H9 (cell line): Measurements from ENCODE around the gene EFCAB5. TPM values are rescaled to one million over a fixed set of nuclear protein-coding genes. Genes with fewer than 3 reads are reported as not detected.

Experiments
- DNase-seq: peaks from one replicate; pipeline ENCODE4 v3.0.0-alpha.2; 2017
- H2AFZ ChIP-seq: one replicate; pipeline ENCODE4 v1.6.1; 2013; ENCODE audit warnings: mild to moderate bottlenecking, low read length, control low read depth, moderate library complexity
- H2AK5ac ChIP-seq: 2 replicates; pipeline ENCODE4 v1.6.1; 2013; ENCODE audit warnings: low read length, control low read depth, mixed read lengths; ENCODE audit not compliant: insufficient read length
- H2BK120ac ChIP-seq: one replicate; pipeline ENCODE4 v1.6.1; 2013; ENCODE audit warnings: low read depth, mild to moderate bottlenecking, low read length, control low read depth, inconsistent platforms; ENCODE audit not compliant: poor library complexity, severe bottlenecking
- H2BK12ac ChIP-seq: 2 replicates; pipeline ENCODE4 v1.6.1; 2013; ENCODE audit warnings: low read length, control low read depth, mixed read lengths, low read depth; ENCODE audit not compliant: insufficient read length
- H2BK15ac ChIP-seq: 2 replicates; pipeline ENCODE4 v1.6.1; 2013; ENCODE audit warnings: low read depth, low read length, control low read depth
- H2BK20ac ChIP-seq: one replicate; pipeline ENCODE4 v1.6.1; 2013; ENCODE audit warnings: low read depth, mild to moderate bottlenecking, low read length, control low read depth, inconsistent platforms; ENCODE audit not compliant: poor library complexity, severe bottlenecking
- H2BK5ac ChIP-seq: 2 replicates; pipeline ENCODE4 v1.6.1; 2013; ENCODE audit warnings: low read length, control low read depth, mixed read lengths; ENCODE audit not compliant: insufficient read length
- H3K14ac ChIP-seq: 2 replicates; pipeline ENCODE4 v1.6.1; 2013; ENCODE audit warnings: low read length, control low read depth; ENCODE audit not compliant: insufficient read depth
- H3K18ac ChIP-seq: 2 replicates; pipeline ENCODE4 v1.6.1; 2013; ENCODE audit warnings: low read depth, mild to moderate bottlenecking, mixed read lengths, low read length, control low read depth; ENCODE audit not compliant: insufficient read length
- H3K23ac ChIP-seq: 2 replicates; pipeline ENCODE4 v1.6.1; 2013; ENCODE audit warnings: low read length, control low read depth, mixed read lengths, low read depth; ENCODE audit not compliant: insufficient read length
- H3K23me2 ChIP-seq: 2 replicates; pipeline ENCODE4 v1.6.1; 2013; ENCODE audit warnings: low read depth, mild to moderate bottlenecking, mixed read lengths, low read length, control low read depth; ENCODE audit not compliant: insufficient read length, poor library complexity, severe bottlenecking
- H3K27ac ChIP-seq: 2 replicates; pipeline ENCODE4 v1.5.1; 2013; ENCODE audit warnings: low read length, control low read depth, mixed read lengths, low read depth; ENCODE audit not compliant: insufficient read length
- H3K27me3 ChIP-seq: 2 replicates; pipeline ENCODE4 v1.6.1; 2013; ENCODE audit warnings: low read length, control low read depth, inconsistent platforms; ENCODE audit not compliant: insufficient read depth
- H3K4ac ChIP-seq: 2 replicates; pipeline ENCODE4 v1.6.1; 2013; ENCODE audit warnings: low read depth, mild to moderate bottlenecking, control low read depth, inconsistent platforms, low read length, moderate library complexity
- H3K4me1 ChIP-seq: 2 replicates; pipeline ENCODE4 v1.6.1; 2013; ENCODE audit warnings: low read length, control low read depth, inconsistent platforms; ENCODE audit not compliant: insufficient read depth
- H3K4me2 ChIP-seq: 2 replicates; pipeline ENCODE4 v1.6.1; 2013; ENCODE audit warnings: low read length, control low read depth, mixed read lengths; ENCODE audit not compliant: insufficient read length, insufficient read depth
- H3K56ac ChIP-seq: 2 replicates; pipeline ENCODE4 v1.6.1; 2013; ENCODE audit warnings: low read depth, mild to moderate bottlenecking, mixed read lengths, low read length, control low read depth; ENCODE audit not compliant: insufficient read length
- H3K79me1 ChIP-seq: 2 replicates; pipeline ENCODE4 v1.6.1; 2013; ENCODE audit warnings: low read depth, mild to moderate bottlenecking, moderate library complexity, low read length, control low read depth, inconsistent platforms; ENCODE audit not compliant: insufficient read depth, poor library complexity, severe bottlenecking
- H3K79me2 ChIP-seq: 2 replicates; pipeline ENCODE4 v1.6.1; 2013; ENCODE audit warnings: low read length, control low read depth, inconsistent platforms; ENCODE audit not compliant: insufficient read depth
- H3K9ac ChIP-seq: 2 replicates; pipeline ENCODE4 v1.6.1; 2013; ENCODE audit warnings: low read length, control low read depth, mixed read lengths; ENCODE audit not compliant: insufficient read length; ENCODE audit errors: extremely low read depth
- H3K9me3 ChIP-seq: one replicate; pipeline ENCODE4 v1.6.1; 2013; ENCODE audit warnings: low read depth, low read length, inconsistent platforms; ENCODE audit not compliant: control insufficient read depth
- H3T11ph ChIP-seq: one replicate; pipeline ENCODE4 v1.6.1; 2013; ENCODE audit warnings: mild to moderate bottlenecking, low read length, control low read depth, inconsistent platforms
- H4K20me1 ChIP-seq: one replicate; pipeline ENCODE4 v1.6.1; 2013; ENCODE audit not compliant: control insufficient read depth, insufficient read length, insufficient read depth
- H4K5ac ChIP-seq: 2 replicates; pipeline ENCODE4 v1.6.1; 2013; ENCODE audit warnings: low read depth, mild to moderate bottlenecking, mixed read lengths, low read length, control low read depth; ENCODE audit not compliant: insufficient read length
- H4K8ac ChIP-seq: replicated peaks from 2 replicates; pipeline ENCODE4 v1.6.1; 2013; ENCODE audit warnings: low read length, control low read depth, mixed read lengths, low read depth; ENCODE audit not compliant: insufficient read length
- H4K91ac ChIP-seq: 2 replicates; pipeline ENCODE4 v1.6.1; 2013; ENCODE audit warnings: low read depth, mild to moderate bottlenecking, moderate library complexity, mixed read lengths, low read length, control low read depth; ENCODE audit not compliant: insufficient read length
- H3K27ac Mint-ChIP-seq, 3 experiments: 2 replicates in 2 of 3; 3 replicates in 1 of 3; pipeline ENCODE4 v1.8.0; 2020 to 2021; ENCODE audit warnings: mixed read lengths in 3 of 3, mild to moderate bottlenecking in 1 of 3, moderate library complexity in 1 of 3
- H3K27me3 Mint-ChIP-seq: 2 replicates; pipeline ENCODE4 v1.8.0; 2021; ENCODE audit warnings: low read depth, mild to moderate bottlenecking, moderate library complexity, mixed read lengths
- H3K36me3 Mint-ChIP-seq, 3 experiments: 2 replicates in 2 of 3; 3 replicates in 1 of 3; pipeline ENCODE4 v1.8.0; 2020 to 2021; ENCODE audit warnings: low read depth in 3 of 3, mixed read lengths in 3 of 3; ENCODE audit not compliant: insufficient read depth in 1 of 3
- H3K4me1 Mint-ChIP-seq, 2 experiments: 2 replicates each; pipeline ENCODE4 v1.8.0; 2020; ENCODE audit warnings: mixed read lengths in 2 of 2
- H3K4me3 Mint-ChIP-seq, 2 experiments: 2 replicates in 1 of 2; 3 replicates in 1 of 2; pipeline ENCODE4 v1.8.0; 2020 to 2021; ENCODE audit warnings: mild to moderate bottlenecking in 2 of 2, mixed read lengths in 2 of 2, moderate library complexity in 1 of 2
- H3K9me3 Mint-ChIP-seq, 2 experiments: 2 replicates in 1 of 2; 3 replicates in 1 of 2; pipeline ENCODE4 v1.8.0; 2020; ENCODE audit warnings: mild to moderate bottlenecking in 2 of 2, mixed read lengths in 2 of 2, moderate library complexity in 1 of 2
- WGBS: extraction: QIAGEN DNeasy Blood & Tissue Kit; methylation state at CpG from one replicate; pipeline ENCODE4 v1.1.7; 2013; ENCODE audit warnings: missing lambda C conversion rate, low lambda C conversion rate, mixed read lengths; ENCODE audit not compliant: insufficient read length; ENCODE audit errors: extremely low coverage; 5-methylcytosine and 5-hydroxymethylcytosine counted together
- total RNA-seq: library from RNA; stranded (reverse); gene quantifications from 2 replicates; pipeline ENCODE4 v1.2.1, GENCODE V29; 2021
- TF ChIP-seq, protein P1 (sequence below): fragments of 200-600 bp; sonication (generic); conservative IDR thresholded peaks from 3 replicates; pipeline ENCODE4 v1.8.0; 2021; ENCODE audit warnings: antibody characterized with exemption, mild to moderate bottlenecking

EFCAB5 gene
- total RNA-seq, 1 experiment from 2014 or later = not detected

DNA sequence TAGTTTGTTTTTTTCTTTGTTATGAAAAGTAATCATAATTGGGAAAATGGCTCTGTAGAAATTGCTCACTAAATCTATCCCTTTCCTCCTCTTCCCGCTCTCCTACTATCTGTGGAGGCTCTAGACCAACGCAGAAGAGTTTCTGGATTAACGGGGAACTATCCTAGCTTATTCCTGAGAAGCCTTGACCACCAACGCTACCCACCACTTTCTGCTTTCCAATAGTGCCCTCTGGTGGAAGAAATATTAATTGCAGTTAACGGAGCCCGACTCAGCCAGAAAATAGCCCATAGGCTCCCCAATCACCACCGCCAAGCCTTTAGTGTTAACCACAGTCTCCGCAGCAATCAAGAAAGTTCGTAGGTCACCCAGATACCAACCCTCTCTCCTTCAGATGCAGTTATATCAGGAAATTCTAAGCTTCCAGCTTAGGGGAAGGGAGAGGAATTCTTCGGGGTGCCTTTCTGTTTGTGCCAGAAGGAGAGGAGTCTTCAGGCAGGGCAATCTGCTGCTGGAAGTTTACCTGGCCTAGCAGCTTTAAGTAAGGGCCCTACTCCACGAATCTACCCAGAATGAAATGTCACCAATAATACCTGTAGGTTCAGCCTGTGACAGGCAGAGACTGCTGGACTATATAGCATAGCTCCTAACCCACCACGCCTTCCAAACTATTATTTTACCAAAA is 152.2 kb downstream of the EFCAB5 start:
- H3K4me2 ChIP-seq = no peak overlapping the region

More for the DNA sequence above, 152.2 kb downstream of the EFCAB5 start:
- H3K4me1 Mint-ChIP-seq = peaks cover 0 to 3% of the 10 kb centered on the region in 2 experiments; a peak in 1 of 4 replicates
- no CpG with 5 or more reads among the region's 12 CpGs for WGBS
- no peak overlapping the region for H3K27ac Mint-ChIP-seq
- peak; percentile 81 for DNase-seq
- H3K36me3 Mint-ChIP-seq = no peaks in the 10 kb centered on the region
- no peaks in the 10 kb centered on the region for H3K9me3 ChIP-seq
- H2BK20ac ChIP-seq = no peak overlapping the region
- no peak overlapping the region for H2BK5ac ChIP-seq
- no peak overlapping the region for H2BK12ac ChIP-seq
- H3K18ac ChIP-seq = no peak overlapping the region
- no peak overlapping the region for H2AK5ac ChIP-seq
- H3K9ac ChIP-seq = no peak overlapping the region
- H3K27me3 ChIP-seq = no peaks in the 10 kb centered on the region
- no peak overlapping the region for H2BK15ac ChIP-seq
- no peak overlapping the region for H4K5ac ChIP-seq
- no peak overlapping the region for H3K56ac ChIP-seq
- no peak overlapping the region for H3K4ac ChIP-seq
- H3K27ac ChIP-seq = no peak overlapping the region
- no peaks in the 10 kb centered on the region for H4K20me1 ChIP-seq
- H2AFZ ChIP-seq = no peak overlapping the region
- H3K14ac ChIP-seq = no peak overlapping the region
- no peak overlapping the region for H3K23ac ChIP-seq
- TF ChIP-seq, protein P1, sequence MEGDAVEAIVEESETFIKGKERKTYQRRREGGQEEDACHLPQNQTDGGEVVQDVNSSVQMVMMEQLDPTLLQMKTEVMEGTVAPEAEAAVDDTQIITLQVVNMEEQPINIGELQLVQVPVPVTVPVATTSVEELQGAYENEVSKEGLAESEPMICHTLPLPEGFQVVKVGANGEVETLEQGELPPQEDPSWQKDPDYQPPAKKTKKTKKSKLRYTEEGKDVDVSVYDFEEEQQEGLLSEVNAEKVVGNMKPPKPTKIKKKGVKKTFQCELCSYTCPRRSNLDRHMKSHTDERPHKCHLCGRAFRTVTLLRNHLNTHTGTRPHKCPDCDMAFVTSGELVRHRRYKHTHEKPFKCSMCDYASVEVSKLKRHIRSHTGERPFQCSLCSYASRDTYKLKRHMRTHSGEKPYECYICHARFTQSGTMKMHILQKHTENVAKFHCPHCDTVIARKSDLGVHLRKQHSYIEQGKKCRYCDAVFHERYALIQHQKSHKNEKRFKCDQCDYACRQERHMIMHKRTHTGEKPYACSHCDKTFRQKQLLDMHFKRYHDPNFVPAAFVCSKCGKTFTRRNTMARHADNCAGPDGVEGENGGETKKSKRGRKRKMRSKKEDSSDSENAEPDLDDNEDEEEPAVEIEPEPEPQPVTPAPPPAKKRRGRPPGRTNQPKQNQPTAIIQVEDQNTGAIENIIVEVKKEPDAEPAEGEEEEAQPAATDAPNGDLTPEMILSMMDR = peak; percentile 89
- H3K9me3 Mint-ChIP-seq = no peaks in the 10 kb centered on the region
- H3K23me2 ChIP-seq = no peaks in the 10 kb centered on the region
- no peak overlapping the region for H2BK120ac ChIP-seq
- no peaks in the 10 kb centered on the region; the same call in none of the 2 replicates for H3K27me3 Mint-ChIP-seq
- no peak overlapping the region for H3K4me3 Mint-ChIP-seq
- no peaks in the 10 kb centered on the region for H3K79me1 ChIP-seq
- H3K79me2 ChIP-seq = no peaks in the 10 kb centered on the region
- H4K8ac ChIP-seq = no peak overlapping the region
- no peak overlapping the region for H4K91ac ChIP-seq
- no peak overlapping the region for H3T11ph ChIP-seq
- H3K4me1 ChIP-seq = no peaks in the 10 kb centered on the region
